ENCODE measurements around the gene ARHGAP29.

DNA sequence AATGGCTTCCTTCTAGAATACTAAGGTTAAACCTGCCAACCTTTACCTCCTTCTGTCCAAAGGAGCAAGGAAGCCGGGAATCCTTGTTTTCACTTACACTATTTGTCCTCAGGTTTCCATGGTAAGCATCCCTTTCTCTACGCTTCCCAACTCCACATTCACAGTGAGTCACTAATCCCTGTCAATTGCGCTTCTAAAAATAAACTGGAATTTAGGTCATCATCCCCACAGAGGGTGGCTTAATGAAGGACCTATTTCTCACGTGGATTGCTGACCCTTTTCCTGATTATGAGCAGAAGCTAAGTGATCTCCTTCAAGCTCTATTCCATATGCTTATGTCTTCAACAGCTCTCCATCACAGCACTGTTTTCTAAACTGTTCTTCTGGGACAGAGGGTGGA is 76.6 kb downstream of the ARHGAP29 start:
- TF ChIP-seq CTCF (conservative IDR thresholded peaks at IDR 0.05; ENCODE audit: low read depth, low read length), result no peak
- TF ChIP-seq EZH2 (IDR thresholded peaks at IDR 0.05; ENCODE audit: low read length, unreplicated experiment), result no peak
